Hematopoietic multipotent progenitor cell treated with erythropoietin and hydrocortisone succinate and interleukin-3 and kit ligand, for 4 days (in vitro differentiated cells): Measurements from ENCODE around the gene NUBPL.
"Not testable (repeated sequence)": the region's sequence is repeated elsewhere in the genome, so short reads cannot be mapped to it uniquely, and the experiment has no call there.

ENCODE experiments used
- DNase-seq: peaks from one replicate; pipeline ENCODE4 v3.0.0-alpha.2; 2015

NUBPL gene

GRCh38 chr14:31884776-31885379, 323.7 kb downstream of the NUBPL start:
- DNase-seq = no peak

DNA sequence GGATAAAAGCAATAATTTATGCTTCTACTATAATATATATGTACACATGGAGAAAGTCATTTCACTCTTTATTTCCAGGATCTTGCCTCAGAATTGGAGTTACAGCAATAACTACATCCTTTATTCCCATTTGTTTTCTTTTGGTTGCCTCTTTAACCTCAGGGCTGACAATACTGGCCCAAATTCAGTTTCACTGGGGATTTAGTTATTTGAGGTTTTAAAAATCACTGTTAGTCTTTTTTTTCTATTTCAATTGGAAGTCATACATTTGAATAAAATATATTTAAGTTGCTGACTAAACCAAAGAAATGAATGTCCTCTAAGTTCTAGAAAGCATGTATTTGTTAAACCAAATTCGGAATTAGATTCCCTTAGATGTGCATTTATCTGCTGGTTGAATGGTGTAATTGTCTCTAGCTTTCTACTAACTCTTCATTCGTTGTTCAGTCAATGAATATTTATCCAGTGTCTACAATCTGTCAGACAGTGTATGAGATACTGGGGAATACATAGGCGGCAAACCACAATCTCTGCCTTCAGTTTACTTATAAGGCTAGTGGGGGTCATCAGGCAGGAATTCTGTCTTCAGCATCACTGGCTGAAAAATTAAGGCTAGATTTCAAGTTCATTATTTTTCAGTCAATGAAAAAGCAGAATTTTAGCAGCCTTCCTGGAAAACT, 325.1 kb downstream of the NUBPL start:
- no peak for DNase-seq

- no peak for DNase-seq
Observed at GRCh38 chr14:31887929-31888580, 326.9 kb downstream of the NUBPL start.

DNA sequence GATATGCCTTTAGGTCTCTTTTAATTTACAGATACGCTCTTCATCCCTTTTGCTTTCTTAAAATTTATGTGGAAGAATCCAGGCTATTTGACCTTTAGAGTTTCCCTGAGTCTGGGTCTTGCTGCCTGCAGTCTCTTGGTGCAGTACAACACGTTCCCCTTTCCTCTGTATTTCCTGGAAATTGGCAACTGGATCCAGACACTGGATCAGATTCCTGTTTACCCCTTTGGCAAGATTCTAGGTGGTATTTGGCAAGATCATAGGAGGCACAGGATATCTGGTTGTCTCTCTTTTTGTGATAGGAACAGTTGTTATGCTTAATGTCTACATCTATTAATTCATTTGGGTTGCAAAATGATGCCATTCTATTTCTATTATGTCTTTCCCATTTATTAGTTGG, 328.1 kb downstream of the NUBPL start:
- no peak for DNase-seq

DNA sequence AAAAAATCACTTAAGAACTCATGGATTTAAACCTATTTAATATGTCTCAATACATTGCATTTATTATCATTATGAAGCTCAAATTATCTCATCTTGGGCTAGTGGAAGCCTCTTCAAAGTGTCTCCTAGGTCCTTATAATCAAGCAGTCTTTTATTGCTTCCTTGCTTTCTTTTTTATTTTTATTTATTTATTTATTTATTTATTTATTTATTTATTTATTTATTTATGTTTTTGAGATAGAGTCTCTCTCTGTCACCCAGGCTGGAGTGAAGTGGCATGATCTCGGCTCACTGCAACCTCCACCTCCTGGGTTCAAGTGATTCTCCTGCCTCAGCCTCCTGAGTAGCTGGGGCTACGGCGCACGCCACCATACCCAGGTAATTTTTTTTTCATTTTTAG, 329.0 kb downstream of the NUBPL start:
- not testable (repeated sequence) for DNase-seq

GRCh38 chr14:31893221-31893757, 332.1 kb downstream of the NUBPL start:
- DNase-seq = no peak

DNA sequence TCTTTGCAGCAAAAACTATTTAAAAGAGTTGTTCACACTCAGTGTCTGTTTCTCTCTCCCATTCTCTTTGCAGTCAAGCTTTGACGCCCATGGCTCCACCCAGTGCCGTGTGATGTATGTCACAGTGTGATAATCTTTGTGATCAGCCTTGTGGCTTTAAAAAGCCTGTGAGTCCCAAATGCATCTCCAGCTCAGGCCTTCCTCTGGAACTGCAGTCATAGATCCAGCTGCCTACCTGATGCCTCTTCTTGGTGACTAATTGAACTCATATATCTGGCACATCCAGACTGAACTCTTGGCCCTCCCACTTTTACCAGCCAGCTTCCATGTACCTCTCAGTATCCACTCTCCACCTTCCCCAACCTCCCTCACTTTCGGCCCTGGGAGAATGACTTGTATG, 333.1 kb downstream of the NUBPL start:
- peak; percentile 82 for DNase-seq

GRCh38 chr14:31895206-31895605, 334.0 kb downstream of the NUBPL start:
- DNase-seq = no peak

DNA sequence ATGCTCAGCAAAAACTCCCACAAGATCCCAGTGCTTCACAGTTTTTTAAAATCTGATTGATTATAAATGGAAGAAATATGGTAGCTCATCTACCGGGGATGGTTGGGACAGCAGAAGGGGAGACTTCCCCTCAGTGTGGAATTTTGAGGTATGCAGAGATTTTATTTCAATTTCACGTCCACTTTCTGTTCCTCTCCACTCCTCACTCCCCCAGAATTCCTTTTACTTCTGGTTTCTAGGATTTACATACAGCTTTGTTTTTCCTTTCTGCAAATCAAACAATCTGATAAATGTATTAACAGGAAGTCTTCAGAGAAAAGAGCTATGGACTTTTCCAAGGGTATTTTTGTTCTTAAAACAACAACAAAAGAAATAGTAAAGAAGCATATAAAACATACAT, 334.4 kb downstream of the NUBPL start:
- DNase-seq = no peak

- DNase-seq = no peak
Observed at GRCh38 chr14:31897581-31898186, 336.5 kb downstream of the NUBPL start.

- DNase-seq = no peak
Observed at GRCh38 chr14:31898838-31899528, 337.8 kb downstream of the NUBPL start.

GRCh38 chr14:31902002-31902401, 340.8 kb downstream of the NUBPL start:
- no peak for DNase-seq

GRCh38 chr14:31902945-31903646, 341.9 kb downstream of the NUBPL start:
- DNase-seq = no peak

DNA sequence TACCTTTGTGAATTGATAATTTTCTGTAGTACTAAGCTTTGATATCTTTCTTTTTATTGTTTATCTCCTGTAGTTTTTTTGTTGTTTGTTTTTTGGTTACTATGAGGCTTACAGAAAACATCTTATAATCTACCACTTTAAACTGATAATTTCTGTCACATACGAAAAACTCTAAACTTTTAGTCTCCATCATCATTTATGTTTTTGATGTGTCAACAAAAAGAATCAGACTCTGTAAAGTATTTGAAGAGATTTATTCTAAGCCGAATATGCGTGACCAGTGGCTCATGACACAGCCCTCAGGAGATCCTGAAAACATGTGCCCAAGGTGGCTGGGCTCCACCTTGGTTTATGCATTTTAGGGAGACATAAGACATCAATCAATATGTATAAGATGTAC, 348.8 kb downstream of the NUBPL start:
- DNase-seq = no peak
